HG02623 (cell line): Measurements from ENCODE around the gene ETDC.

Experiments
- ATAC-seq: cut with Tn5 transposase; IDR thresholded peaks from one replicate; pipeline ENCODE4 v1.9.1; 2021; ENCODE audit warnings: moderate library complexity; ENCODE audit not compliant: unreplicated experiment

Gene ETDC

GRCh38 chrX:135345107-135345589 is 35.9 kb downstream of the ETDC start:
- no peak for ATAC-seq

- ATAC-seq, result no peak
Measured at GRCh38 chrX:135346975-135347374, 37.7 kb downstream of the ETDC start.

GRCh38 chrX:135347381-135348016 is 38.2 kb downstream of the ETDC start:
- no peak for ATAC-seq

- ATAC-seq, result no peak
Measured at GRCh38 chrX:135354288-135354687, 45.0 kb downstream of the ETDC start.
